IPS DF 4.7 (cell line): ENCODE measurements around the gene ITIH5.
"Not testable (repeated sequence)": the region's sequence is repeated elsewhere in the genome, so short reads cannot be mapped to it uniquely, and the experiment has no call there.

ENCODE experiments used
- DNase-seq: peaks from one replicate; pipeline ENCODE4 v3.0.0-alpha.2; 2013; ENCODE audit warnings: low spot score; ENCODE audit errors: extremely low read depth

Gene ITIH5

DNA sequence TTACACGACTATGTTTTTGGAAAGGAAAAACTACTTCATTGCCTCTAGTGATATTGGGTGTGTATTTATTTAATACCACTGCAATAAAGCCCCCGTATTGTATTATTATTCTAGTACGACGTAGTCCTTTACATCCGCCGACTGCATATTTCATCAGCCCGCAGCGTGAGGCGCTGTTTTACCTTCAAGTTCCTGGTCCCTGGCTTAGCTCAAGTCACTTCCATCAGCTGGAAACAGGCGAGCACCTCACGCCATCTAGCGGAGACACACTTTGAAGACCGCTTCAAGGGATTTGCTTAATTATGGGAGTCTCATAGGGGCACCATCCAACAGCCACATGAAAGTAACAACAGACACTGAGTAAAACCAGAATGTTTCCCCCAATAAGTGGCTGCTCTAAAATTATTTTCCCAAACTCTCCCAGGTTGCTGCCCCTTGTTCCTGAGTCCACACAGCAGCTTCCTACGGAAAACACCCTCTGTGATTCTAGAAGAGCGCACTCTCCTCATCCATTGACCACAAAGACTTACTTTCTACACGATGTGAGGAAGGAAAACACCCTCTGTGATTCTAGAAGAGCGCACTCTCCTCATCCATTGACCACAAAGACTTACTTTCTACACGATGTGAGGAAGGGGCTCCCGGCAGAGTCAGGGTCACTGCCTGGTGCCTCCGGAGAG, 20.6 kb upstream of the ITIH5 start:
- DNase-seq = peak; percentile 87

GRCh38 chr10:7686351-7687171, 19.8 kb upstream of the ITIH5 start:
- DNase-seq = no peak

GRCh38 chr10:7680078-7680477, 13.3 kb upstream of the ITIH5 start:
- DNase-seq = not testable (repeated sequence)

DNA sequence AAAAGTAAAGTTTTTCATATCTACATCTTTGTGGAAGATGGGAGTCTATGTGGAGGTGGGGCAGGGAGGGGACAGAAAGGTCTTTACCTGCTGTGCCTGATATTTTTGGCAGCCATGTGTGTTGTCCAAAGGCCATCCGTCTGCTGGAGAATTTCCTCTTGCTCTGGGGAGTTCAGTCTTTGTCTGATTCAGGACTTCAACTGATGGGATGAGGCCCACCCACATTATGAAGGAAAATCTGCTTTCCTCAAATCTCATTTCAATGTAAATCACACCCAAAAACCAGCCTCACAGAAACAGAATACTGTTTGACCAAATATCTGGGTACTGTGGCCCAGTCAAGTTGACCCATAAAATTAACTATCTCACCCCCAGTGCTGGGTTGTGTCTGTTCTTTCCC, 12.5 kb upstream of the ITIH5 start:
- DNase-seq = no peak

DNA sequence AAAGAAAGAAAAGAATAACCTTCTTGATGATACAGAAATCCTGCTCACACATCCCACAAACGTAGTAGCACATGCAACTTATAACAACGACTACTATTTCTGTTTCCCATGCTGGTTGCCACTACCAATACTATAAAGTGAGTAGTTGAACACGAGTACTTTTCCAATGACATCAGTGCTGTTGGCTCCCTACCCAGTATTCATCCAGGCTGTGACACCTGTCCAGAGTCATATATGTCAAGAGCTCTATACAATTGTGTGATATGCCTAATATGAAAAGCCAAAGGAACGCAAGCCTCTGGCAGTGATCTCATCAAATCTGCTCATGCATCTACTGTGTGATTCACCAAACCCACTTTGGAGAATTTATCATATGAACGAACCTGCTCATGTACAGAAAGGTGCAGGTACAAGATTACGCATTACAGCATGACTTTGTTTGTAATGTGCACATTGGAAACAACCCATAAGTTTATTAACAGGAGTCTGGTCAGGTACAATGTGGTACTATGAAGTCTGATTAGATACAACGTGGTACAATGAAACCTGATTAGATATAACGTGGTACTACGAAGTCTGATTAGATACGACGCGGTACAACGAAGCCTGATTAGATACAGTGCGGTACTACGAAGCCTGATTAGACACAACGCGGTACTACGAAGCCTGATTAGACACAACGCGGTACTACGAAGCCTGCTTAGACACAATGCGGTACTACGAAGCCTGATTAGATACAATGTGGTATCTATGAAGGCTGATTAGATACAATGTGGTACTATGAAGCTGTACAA, 5.8 kb upstream of the ITIH5 start:
- no peak for DNase-seq

DNA sequence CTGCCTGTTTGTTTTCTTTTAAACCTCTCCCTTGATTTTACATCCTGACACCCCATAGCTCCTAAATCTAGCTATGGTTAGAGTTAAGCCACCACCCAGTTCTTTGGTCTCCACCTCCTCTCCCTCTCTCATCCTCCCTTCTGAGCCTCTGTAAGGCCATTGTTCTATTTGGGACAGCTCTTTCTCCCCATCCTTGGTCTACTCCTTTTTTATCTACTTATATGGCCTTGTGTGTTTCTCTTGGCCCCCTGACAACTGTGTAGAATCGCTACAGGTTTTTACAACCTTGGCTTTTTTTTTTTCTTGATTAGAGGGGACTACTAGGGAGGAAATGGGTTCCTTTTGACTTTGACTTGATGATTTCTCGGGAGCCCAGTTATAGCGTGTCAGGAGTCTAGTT, 3.4 kb upstream of the ITIH5 start:
- DNase-seq = no peak

- DNase-seq = no peak
Observed at GRCh38 chr10:7667262-7668141, 736 bp upstream of the ITIH5 start.

GRCh38 chr10:7665767-7666166, 999 bp downstream of the ITIH5 start:
- no peak for DNase-seq

GRCh38 chr10:7664707-7665106, 2.1 kb downstream of the ITIH5 start:
- DNase-seq = no peak

DNA sequence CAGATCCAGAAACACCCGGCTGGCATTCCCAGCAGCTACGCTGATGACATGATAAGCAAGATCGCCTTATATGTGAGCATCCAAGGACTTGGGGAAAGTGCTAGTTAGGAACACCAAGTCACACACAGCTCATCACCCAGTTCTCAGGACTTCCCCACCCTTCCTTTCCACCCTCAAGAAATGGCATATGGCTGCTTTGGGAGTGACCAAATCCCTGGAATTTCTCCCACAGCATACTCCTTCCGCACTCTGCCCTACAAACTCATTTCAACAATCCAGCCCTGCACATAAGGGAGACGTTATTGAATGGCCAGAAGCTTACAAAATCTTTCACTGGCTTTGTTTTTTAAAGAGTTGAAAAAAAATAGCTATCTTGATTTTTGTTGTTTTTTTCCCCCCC, 4.2 kb downstream of the ITIH5 start:
- no peak for DNase-seq

DNA sequence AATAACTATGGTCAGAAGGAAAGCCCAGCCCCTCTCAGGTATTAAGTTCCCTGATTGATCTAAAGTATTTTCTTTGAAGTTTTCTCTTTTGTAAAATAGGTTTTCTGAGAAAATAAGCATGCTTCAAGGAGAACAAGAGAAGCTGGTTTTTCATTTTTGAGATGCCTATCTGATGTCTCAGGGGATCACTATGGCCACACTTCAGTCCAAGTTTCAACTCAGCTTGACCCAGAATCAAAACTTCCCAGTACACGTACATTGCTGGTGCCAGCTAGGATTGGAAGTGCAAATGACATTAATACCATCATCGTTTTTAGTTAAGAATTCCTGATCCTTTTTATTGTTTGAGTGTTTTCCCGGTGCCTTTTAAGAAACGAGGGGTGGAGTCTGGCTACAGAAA, 7.2 kb downstream of the ITIH5 start:
- no peak for DNase-seq

- no peak for DNase-seq
Observed at GRCh38 chr10:7657552-7657951, 9.2 kb downstream of the ITIH5 start.

GRCh38 chr10:7657079-7657478, 9.7 kb downstream of the ITIH5 start:
- DNase-seq = not testable (repeated sequence)

DNA sequence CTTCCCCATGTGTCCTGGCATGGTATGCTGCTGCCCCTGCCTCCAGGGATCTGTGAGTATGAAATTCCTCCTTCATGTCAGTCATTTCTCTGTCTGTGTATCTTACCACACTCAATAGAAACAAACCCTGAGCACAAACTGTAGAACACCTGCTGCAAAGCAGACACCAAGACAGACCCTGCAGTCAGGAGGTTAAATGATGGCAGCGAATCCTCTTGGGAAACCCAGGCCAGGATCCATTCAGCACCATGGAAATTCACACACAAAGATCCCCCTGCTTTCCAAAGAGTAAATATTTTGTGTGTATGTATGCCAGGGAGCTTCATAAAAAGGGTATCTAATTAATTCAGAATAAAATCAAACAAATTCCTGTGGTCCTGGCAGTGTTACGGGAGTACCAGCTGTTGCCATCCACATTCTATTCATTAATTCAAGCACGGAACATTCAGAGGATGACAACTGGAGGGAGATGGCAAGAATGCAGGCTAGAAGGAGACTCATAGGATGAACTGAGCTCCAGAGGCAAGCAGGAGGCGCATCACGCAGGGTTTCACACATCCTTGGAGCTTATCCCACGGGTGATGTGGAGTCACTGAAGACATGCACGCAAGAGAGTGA, 14.8 kb downstream of the ITIH5 start:
- DNase-seq = no peak

GRCh38 chr10:7649673-7650300, 17.0 kb downstream of the ITIH5 start:
- DNase-seq = no peak

DNA sequence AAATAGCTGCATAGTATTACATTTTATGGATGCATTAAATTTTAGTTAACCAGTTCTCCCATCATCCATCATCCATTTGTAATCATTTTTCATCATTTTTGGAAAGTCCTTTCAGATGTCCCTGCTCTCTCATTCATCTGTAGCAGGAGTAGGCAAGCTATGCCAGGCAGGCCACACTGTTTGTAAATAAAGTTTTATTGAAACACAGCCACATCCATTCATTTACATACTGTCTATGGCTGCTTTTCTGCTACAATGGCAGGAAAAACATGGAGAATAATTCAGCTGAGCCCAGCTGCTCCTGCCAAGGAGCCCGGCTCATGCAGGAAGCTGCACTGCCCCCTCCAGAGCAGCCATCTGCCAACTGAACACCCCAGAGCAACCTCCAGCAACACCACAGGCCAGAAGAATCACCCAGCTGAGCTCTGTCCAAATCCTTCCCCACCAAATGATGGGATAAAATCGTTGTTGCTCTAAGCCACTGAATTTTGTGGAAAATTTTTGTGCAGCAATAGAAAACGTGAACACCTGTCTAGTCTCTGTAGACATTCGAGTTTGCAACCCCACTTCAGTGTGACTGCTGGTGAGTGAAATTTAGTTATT, 19.6 kb downstream of the ITIH5 start:
- no peak for DNase-seq

GRCh38 chr10:7642491-7643011, 24.2 kb downstream of the ITIH5 start:
- DNase-seq = no peak

- peak; percentile 79 for DNase-seq
Observed at GRCh38 chr10:7635408-7636125, 31.2 kb downstream of the ITIH5 start.
